Activated naive CD8-positive, alpha-beta T cell treated with anti-CD3 and anti-CD28 coated beads, Interleukin-2, amount 50 U/mL, for 24 hours (primary cell): ENCODE results near the gene CAMK2B.

Experiments
- ATAC-seq: fragments of 150-1000 bp; cut with Tn5 transposase; one replicate; pipeline ENCODE4 v1.10.0; 2021
- DNase-seq: peaks from one replicate; pipeline ENCODE4 v3.0.0; 2021
- H3K27ac Mint-ChIP-seq: one replicate; pipeline ENCODE4 v1.8.0; 2021; ENCODE audit warnings: mild to moderate bottlenecking, mixed read lengths
- H3K27me3 Mint-ChIP-seq: one replicate; pipeline ENCODE4 v1.8.0; 2021; ENCODE audit warnings: mixed read lengths
- H3K36me3 Mint-ChIP-seq: one replicate; pipeline ENCODE4 v1.8.0; 2021; ENCODE audit warnings: low read depth, mixed read lengths
- H3K4me1 Mint-ChIP-seq: one replicate; pipeline ENCODE4 v1.8.0; 2021; ENCODE audit warnings: mixed read lengths
- H3K4me3 Mint-ChIP-seq: one replicate; pipeline ENCODE4 v1.8.0; 2021; ENCODE audit warnings: mild to moderate bottlenecking, moderate library complexity, mixed read lengths
- H3K9me3 Mint-ChIP-seq: one replicate; pipeline ENCODE4 v1.8.0; 2021; ENCODE audit warnings: mixed read lengths

The CAMK2B gene

GRCh38 chr7:44195889-44196288, 129.5 kb downstream of the CAMK2B start:
- no peak overlapping the region for H3K27ac Mint-ChIP-seq
- no peaks in the 10 kb centered on the region for H3K9me3 Mint-ChIP-seq
- H3K4me1 Mint-ChIP-seq = peaks cover 16% of the 10 kb centered on the region
- H3K4me3 Mint-ChIP-seq = no peak overlapping the region
- peaks cover 2% of the 10 kb centered on the region for H3K27me3 Mint-ChIP-seq
- no peaks in the 10 kb centered on the region for H3K36me3 Mint-ChIP-seq
- DNase-seq (no peak), ATAC-seq (no peak)

GRCh38 chr7:44194562-44195145, 130.7 kb downstream of the CAMK2B start:
- Mint-ChIP-seq H3K4me1 (peaks cover 13% of the 10 kb centered on the region), H3K27me3 (peaks cover 2% of the 10 kb centered on the region), H3K27ac (no peak overlapping the region), H3K9me3 (no peaks in the 10 kb centered on the region), H3K36me3 (no peaks in the 10 kb centered on the region), H3K4me3 (no peak overlapping the region)
- ATAC-seq (no peak), DNase-seq (no peak)

- no peak overlapping the region for H3K27ac Mint-ChIP-seq
- no peaks in the 10 kb centered on the region for H3K9me3 Mint-ChIP-seq
- peak; percentile 41 for DNase-seq
- peaks cover 13% of the 10 kb centered on the region for H3K4me1 Mint-ChIP-seq
- H3K27me3 Mint-ChIP-seq = peaks cover 2% of the 10 kb centered on the region
- no peaks in the 10 kb centered on the region for H3K36me3 Mint-ChIP-seq
- ATAC-seq = peak; percentile 82
- no peak overlapping the region for H3K4me3 Mint-ChIP-seq
Measured at GRCh38 chr7:44194069-44194468, 131.3 kb downstream of the CAMK2B start.

GRCh38 chr7:44193011-44193802, 132.2 kb downstream of the CAMK2B start:
- DNase-seq (no peak), ATAC-seq (no peak)
- Mint-ChIP-seq H3K27ac (no peak overlapping the region), H3K9me3 (no peaks in the 10 kb centered on the region), H3K36me3 (no peaks in the 10 kb centered on the region), H3K4me3 (no peak overlapping the region), H3K27me3 (peaks cover 2% of the 10 kb centered on the region), H3K4me1 (peaks cover 13% of the 10 kb centered on the region)

GRCh38 chr7:44191171-44191570, 134.2 kb downstream of the CAMK2B start:
- H3K4me3 Mint-ChIP-seq = no peak overlapping the region
- peaks cover 2% of the 10 kb centered on the region for H3K27me3 Mint-ChIP-seq
- no peak overlapping the region for H3K27ac Mint-ChIP-seq
- DNase-seq (no peak), ATAC-seq (no peak)
- no peaks in the 10 kb centered on the region for H3K36me3 Mint-ChIP-seq
- H3K9me3 Mint-ChIP-seq = no peaks in the 10 kb centered on the region
- peaks cover 7% of the 10 kb centered on the region for H3K4me1 Mint-ChIP-seq

GRCh38 chr7:44189993-44190872, 135.2 kb downstream of the CAMK2B start:
- Mint-ChIP-seq H3K4me3 (no peak overlapping the region), H3K27me3 (peaks cover 2% of the 10 kb centered on the region), H3K36me3 (no peaks in the 10 kb centered on the region), H3K9me3 (no peaks in the 10 kb centered on the region), H3K4me1 (peaks cover 4% of the 10 kb centered on the region), H3K27ac (no peak overlapping the region)
- DNase-seq (no peak), ATAC-seq (no peak)

GRCh38 chr7:44189286-44189992, 136.0 kb downstream of the CAMK2B start, which contains the start of gene GCK:
Gene GCK (minus strand): TSS chr7:44189439. CDS start chr7:44188953, 486 bp downstream.
- ATAC-seq (no peak), DNase-seq (no peak)
- Mint-ChIP-seq H3K27me3 (peaks cover 2% of the 10 kb centered on the region), H3K9me3 (no peaks in the 10 kb centered on the region), H3K4me3 (no peak within 1 kb of the TSS), H3K4me1 (peaks cover 4% of the 10 kb centered on the region), H3K27ac (no peak within 1 kb of the TSS), H3K36me3 (no peaks in the 10 kb centered on the region)

- Mint-ChIP-seq H3K9me3 (no peaks in the 10 kb centered on the region), H3K4me1 (peaks cover under 1% of the 10 kb centered on the region), H3K27ac (no peak overlapping the region)
Measured at GRCh38 chr7:44188480-44189225, 136.7 kb downstream of the CAMK2B start.

GRCh38 chr7:44187636-44188416, 137.6 kb downstream of the CAMK2B start:
- Mint-ChIP-seq H3K4me1 (no peaks in the 10 kb centered on the region), H3K9me3 (no peaks in the 10 kb centered on the region), H3K27ac (no peak overlapping the region), H3K27me3 (peaks cover 2% of the 10 kb centered on the region), H3K4me3 (no peak overlapping the region), H3K36me3 (no peaks in the 10 kb centered on the region)
- no peak for DNase-seq
- ATAC-seq = no peak

More at GRCh38 chr7:44188480-44189225, 136.7 kb downstream of the CAMK2B start:
- H3K4me3 Mint-ChIP-seq = no peak overlapping the region
- peaks cover 2% of the 10 kb centered on the region for H3K27me3 Mint-ChIP-seq
- H3K36me3 Mint-ChIP-seq = no peaks in the 10 kb centered on the region
- ATAC-seq = no peak
- no peak for DNase-seq

GRCh38 chr7:44186736-44187135, 138.7 kb downstream of the CAMK2B start:
- peaks cover 2% of the 10 kb centered on the region for H3K27me3 Mint-ChIP-seq
- H3K36me3 Mint-ChIP-seq = no peaks in the 10 kb centered on the region
- DNase-seq = no peak
- no peak for ATAC-seq
- H3K9me3 Mint-ChIP-seq = no peaks in the 10 kb centered on the region
- no peak overlapping the region for H3K27ac Mint-ChIP-seq
- no peaks in the 10 kb centered on the region for H3K4me1 Mint-ChIP-seq
- H3K4me3 Mint-ChIP-seq = no peak overlapping the region

- no peaks in the 10 kb centered on the region for H3K9me3 Mint-ChIP-seq
- DNase-seq (no peak), ATAC-seq (no peak)
- H3K27me3 Mint-ChIP-seq = peaks cover 5% of the 10 kb centered on the region
- H3K4me1 Mint-ChIP-seq = no peaks in the 10 kb centered on the region
- no peak overlapping the region for H3K4me3 Mint-ChIP-seq
- no peaks in the 10 kb centered on the region for H3K36me3 Mint-ChIP-seq
- H3K27ac Mint-ChIP-seq = no peak overlapping the region
Measured at GRCh38 chr7:44185729-44186128, 139.7 kb downstream of the CAMK2B start.

- no peaks in the 10 kb centered on the region for H3K9me3 Mint-ChIP-seq
- H3K36me3 Mint-ChIP-seq = no peaks in the 10 kb centered on the region
- no peaks in the 10 kb centered on the region for H3K4me1 Mint-ChIP-seq
- DNase-seq (no peak), ATAC-seq (no peak)
- peaks cover 5% of the 10 kb centered on the region for H3K27me3 Mint-ChIP-seq
- no peak overlapping the region for H3K4me3 Mint-ChIP-seq
- no peak overlapping the region for H3K27ac Mint-ChIP-seq
Measured at GRCh38 chr7:44184873-44185446, 140.4 kb downstream of the CAMK2B start.
